HEK293 (cell line): ENCODE data around the gene BEND2.

Experiments
- RBAK ChIP-seq: fragments of 450-650 bp; formaldehyde crosslinking; IDR thresholded peaks from 2 replicates; pipeline ENCODE4 v1.5.1; 2016; ENCODE audit warnings: missing biosample characterization, missing genetic modification characterization
- ZSCAN18 ChIP-seq: fragments of 450-650 bp; formaldehyde crosslinking; IDR thresholded peaks from 2 replicates; pipeline ENCODE4 v1.5.1; 2016; ENCODE audit warnings: missing biosample characterization, missing genetic modification characterization

- TF ChIP-seq ZSCAN18 (tag by site-specific recombination): no peak
- TF ChIP-seq RBAK (tag by site-specific recombination): no peak
Observed at GRCh38 chrX:18210470-18210869, 10.2 kb downstream of the BEND2 start.
